IPS-20b (cell line): ENCODE data around the gene KIAA1614.

ENCODE experiments used
- H3K27ac ChIP-seq: one replicate; pipeline ENCODE4 v1.5.1; 2013; ENCODE audit warnings: low read length
- H3K27me3 ChIP-seq: 2 replicates; pipeline ENCODE4 v1.6.1; 2013; ENCODE audit warnings: mild to moderate bottlenecking, low read length, inconsistent platforms; ENCODE audit not compliant: insufficient read depth
- H3K36me3 ChIP-seq: 2 replicates; pipeline ENCODE4 v1.6.1; 2013; ENCODE audit warnings: low read depth, mild to moderate bottlenecking, inconsistent platforms, low read length, moderate library complexity; ENCODE audit not compliant: insufficient read depth
- H3K4me1 ChIP-seq: 2 replicates; pipeline ENCODE4 v1.6.1; 2013; ENCODE audit warnings: mild to moderate bottlenecking, control low read depth, inconsistent platforms, low read length, moderate library complexity; ENCODE audit not compliant: insufficient read depth
- H3K4me3 ChIP-seq: 2 replicates; pipeline ENCODE4 v1.5.1; 2013; ENCODE audit warnings: mild to moderate bottlenecking, low read length, inconsistent platforms
- H3K9ac ChIP-seq: 2 replicates; pipeline ENCODE4 v1.6.1; 2013; ENCODE audit warnings: low read depth, mild to moderate bottlenecking, inconsistent platforms, low read length, moderate library complexity
- H3K9me3 ChIP-seq: 2 replicates; pipeline ENCODE4 v1.6.1; 2013; ENCODE audit warnings: mild to moderate bottlenecking, low read depth, low read length, inconsistent platforms; ENCODE audit not compliant: insufficient read depth

KIAA1614 gene

GRCh38 chr1:180909462-180909976 is 3.2 kb upstream of the KIAA1614 start:
- H3K4me3 ChIP-seq, result no peak overlapping the region
- no peak overlapping the region for H3K27ac ChIP-seq
- H3K9me3 ChIP-seq, result no peaks in the 10 kb centered on the region
- H3K4me1 ChIP-seq, result peaks cover 8% of the 10 kb centered on the region; the same call in 1 of the 2 replicates
- peaks cover 39% of the 10 kb centered on the region for H3K27me3 ChIP-seq
- H3K36me3 ChIP-seq, result no peaks in the 10 kb centered on the region
- no peak overlapping the region for H3K9ac ChIP-seq

- no peaks in the 10 kb centered on the region for H3K36me3 ChIP-seq
- peaks cover 43% of the 10 kb centered on the region for H3K27me3 ChIP-seq
- peak overlapping the region; percentile 72 for H3K9ac ChIP-seq
- peaks cover 8% of the 10 kb centered on the region; the same call in 1 of the 2 replicates for H3K4me1 ChIP-seq
- no peaks in the 10 kb centered on the region for H3K9me3 ChIP-seq
- peak overlapping the region; percentile 74 for H3K4me3 ChIP-seq
- no peak overlapping the region for H3K27ac ChIP-seq
Observed at GRCh38 chr1:180911640-180912191, 981 bp upstream of the KIAA1614 start.

- no peak overlapping the region for H3K27ac ChIP-seq
- no peaks in the 10 kb centered on the region for H3K9me3 ChIP-seq
- peaks cover 8% of the 10 kb centered on the region; the same call in 1 of the 2 replicates for H3K4me1 ChIP-seq
- H3K27me3 ChIP-seq, result peaks cover 43% of the 10 kb centered on the region
- H3K4me3 ChIP-seq, result peak overlapping the region; percentile 74
- peak overlapping the region; percentile 72 for H3K9ac ChIP-seq
- no peaks in the 10 kb centered on the region for H3K36me3 ChIP-seq
Observed at GRCh38 chr1:180912211-180912800, 391 bp upstream of the KIAA1614 start.

GRCh38 chr1:180915426-180915965 is 2.8 kb downstream of the KIAA1614 start:
- no peak overlapping the region for H3K4me3 ChIP-seq
- H3K36me3 ChIP-seq, result no peaks in the 10 kb centered on the region
- H3K9me3 ChIP-seq, result no peaks in the 10 kb centered on the region
- H3K9ac ChIP-seq, result no peak overlapping the region
- H3K27ac ChIP-seq, result no peak overlapping the region
- peaks cover 8% of the 10 kb centered on the region; the same call in 1 of the 2 replicates for H3K4me1 ChIP-seq
- peaks cover 42% of the 10 kb centered on the region for H3K27me3 ChIP-seq

GRCh38 chr1:180916012-180916770 is 3.5 kb downstream of the KIAA1614 start:
- Histone ChIP-seq H3K36me3 (no peaks in the 10 kb centered on the region), H3K27me3 (peaks cover 35% of the 10 kb centered on the region), H3K4me1 (peaks cover 8% of the 10 kb centered on the region; the same call in 1 of the 2 replicates), H3K27ac (no peak overlapping the region), H3K9me3 (no peaks in the 10 kb centered on the region), H3K4me3 (no peak overlapping the region), H3K9ac (no peak overlapping the region)

- Histone ChIP-seq H3K9ac (no peak overlapping the region), H3K4me1 (peaks cover 2% of the 10 kb centered on the region; the same call in 1 of the 2 replicates), H3K36me3 (no peaks in the 10 kb centered on the region), H3K4me3 (no peak overlapping the region), H3K27me3 (peaks cover 29% of the 10 kb centered on the region), H3K9me3 (no peaks in the 10 kb centered on the region), H3K27ac (no peak overlapping the region)
Observed at GRCh38 chr1:180916771-180917170, 4.1 kb downstream of the KIAA1614 start.

- H3K9me3 ChIP-seq, result no peaks in the 10 kb centered on the region
- H3K4me1 ChIP-seq, result peaks cover 6% of the 10 kb centered on the region
- H3K27ac ChIP-seq, result no peak overlapping the region
- H3K9ac ChIP-seq, result no peak overlapping the region
- H3K4me3 ChIP-seq, result no peak overlapping the region
- H3K36me3 ChIP-seq, result no peaks in the 10 kb centered on the region
- H3K27me3 ChIP-seq, result peaks cover 23% of the 10 kb centered on the region
Observed at GRCh38 chr1:180917306-180918065, 4.8 kb downstream of the KIAA1614 start.

GRCh38 chr1:180918519-180918918 is 5.8 kb downstream of the KIAA1614 start:
- Histone ChIP-seq H3K36me3 (no peaks in the 10 kb centered on the region), H3K27me3 (peaks cover 18% of the 10 kb centered on the region), H3K4me1 (peaks cover 14% of the 10 kb centered on the region), H3K27ac (no peak overlapping the region), H3K4me3 (no peak overlapping the region), H3K9ac (no peak overlapping the region), H3K9me3 (no peaks in the 10 kb centered on the region)

GRCh38 chr1:180919183-180919700 is 6.5 kb downstream of the KIAA1614 start:
- no peak overlapping the region for H3K9ac ChIP-seq
- peaks cover 21% of the 10 kb centered on the region for H3K4me1 ChIP-seq
- H3K27me3 ChIP-seq, result peaks cover 11% of the 10 kb centered on the region
- H3K4me3 ChIP-seq, result no peak overlapping the region
- H3K9me3 ChIP-seq, result no peaks in the 10 kb centered on the region
- no peaks in the 10 kb centered on the region for H3K36me3 ChIP-seq
- H3K27ac ChIP-seq, result no peak overlapping the region

- Histone ChIP-seq H3K36me3 (no peaks in the 10 kb centered on the region), H3K9ac (no peak overlapping the region), H3K4me3 (no peak overlapping the region), H3K9me3 (no peaks in the 10 kb centered on the region), H3K4me1 (peaks cover 23% of the 10 kb centered on the region), H3K27me3 (peaks cover 5% of the 10 kb centered on the region; the same call in 1 of the 2 replicates), H3K27ac (no peak overlapping the region)
Observed at GRCh38 chr1:180920193-180920592, 7.5 kb downstream of the KIAA1614 start.

- Histone ChIP-seq H3K9ac (no peak overlapping the region), H3K4me3 (no peak overlapping the region), H3K27me3 (peaks cover 5% of the 10 kb centered on the region; the same call in 1 of the 2 replicates), H3K36me3 (no peaks in the 10 kb centered on the region), H3K27ac (no peak overlapping the region), H3K4me1 (peaks cover 24% of the 10 kb centered on the region), H3K9me3 (no peaks in the 10 kb centered on the region)
Observed at GRCh38 chr1:180920702-180921101, 8.0 kb downstream of the KIAA1614 start.
